Measurements from ENCODE around the gene RBM4. TPM values are rescaled to one million over a fixed set of nuclear protein-coding genes. Genes with fewer than 3 reads are reported as not detected.
A peak's percentile ranks its signal among the peaks of the same experiment; 100 is the strongest.

Gene RBM4
- total RNA-seq, 4 donors from 2014 or later, result 98.2 to 114 (median 102) TPM

- WGBS, 2 donors (ENCODE audit: low coverage in 1 of 2), result 0 to 4% methylated on average over 6 of the region's 38 CpGs
- no peaks in the 10 kb centered on the region for H3K36me3 ChIP-seq
- H3K27me3 ChIP-seq, result no peaks in the 10 kb centered on the region
- ATAC-seq, result peak; percentile 29
- no peaks in the 10 kb centered on the region for H3K9me3 ChIP-seq
- TF ChIP-seq CTCF (IDR thresholded peaks at IDR 0.05), result no peak
- no peak for TF ChIP-seq EP300 (IDR thresholded peaks at IDR 0.05)
- TF ChIP-seq POLR2A (IDR thresholded peaks at IDR 0.05), result no peak
- TF ChIP-seq POLR2AphosphoS5 (IDR thresholded peaks at IDR 0.05), result peak; percentile 5
- H3K4me1 ChIP-seq, result peaks cover 0 to 60% (median 21%) of the 10 kb centered on the region in 3 donors
- peak overlapping the region; percentile 88 to 98 (median 96) for H3K27ac ChIP-seq
- peak overlapping the region; percentile 71 to 90 for H3K4me3 ChIP-seq
Observed at GRCh38 chr11:66617155-66617834, 21.2 kb upstream of the RBM4 start.

GRCh38 chr11:66619080-66619554, 19.4 kb upstream of the RBM4 start:
- WGBS, 2 donors (ENCODE audit: low coverage in 1 of 2), result 20 to 32% methylated on average over 4 of the region's 4 CpGs
- Histone ChIP-seq H3K36me3 (peaks cover 0 to 9% of the 10 kb centered on the region in 2 donors), H3K4me1 (peaks cover 6 to 79% (median 35%) of the 10 kb centered on the region in 3 donors), H3K27me3 (no peaks in the 10 kb centered on the region), H3K4me3 (peak overlapping the region; percentile 71 to 90), H3K27ac (peak overlapping the region; percentile 88 to 98 (median 96)), H3K9me3 (no peaks in the 10 kb centered on the region)
- ATAC-seq, result no peak
- TF ChIP-seq CTCF (IDR thresholded peaks at IDR 0.05) (no peak), POLR2AphosphoS5 (IDR thresholded peaks at IDR 0.05) (peak; percentile 89)

- TF ChIP-seq POLR2AphosphoS5 (IDR thresholded peaks at IDR 0.05) (no peak), EP300 (IDR thresholded peaks at IDR 0.05) (no peak), POLR2A (IDR thresholded peaks at IDR 0.05) (no peak), CTCF (IDR thresholded peaks at IDR 0.05) (no peak)
- H3K4me1 ChIP-seq, result peaks cover 6 to 88% (median 35%) of the 10 kb centered on the region in 3 donors
- H3K4me3 ChIP-seq, result no peak overlapping the region
- no peak for ATAC-seq
- no peaks in the 10 kb centered on the region for H3K27me3 ChIP-seq
- WGBS, 2 donors (ENCODE audit: low coverage in 1 of 2), result 80% methylated on average over 1 of the region's 16 CpGs; no CpG with 5 or more reads in 1 of the 2 donors
- H3K9me3 ChIP-seq, result no peaks in the 10 kb centered on the region
- H3K27ac ChIP-seq, result peak overlapping the region; percentile 7 to 98 (median 92)
- H3K36me3 ChIP-seq, result peaks cover 0 to 63% of the 10 kb centered on the region in 2 donors
Observed at GRCh38 chr11:66624450-66624849, 14.1 kb upstream of the RBM4 start.

- Histone ChIP-seq H3K4me1 (peaks cover 6 to 84% (median 30%) of the 10 kb centered on the region in 3 donors), H3K9me3 (no peaks in the 10 kb centered on the region), H3K36me3 (peaks cover 0 to 70% of the 10 kb centered on the region in 2 donors), H3K4me3 (no peak overlapping the region), H3K27ac (peak overlapping the region in 3 of 4 donors; percentile 90 to 98 (median 94)), H3K27me3 (no peaks in the 10 kb centered on the region)
- no peak for ATAC-seq
- WGBS, 2 donors (ENCODE audit: low coverage in 1 of 2), result 75% methylated on average over 4 of the region's 26 CpGs; no CpG with 5 or more reads in 1 of the 2 donors
- TF ChIP-seq EP300 (IDR thresholded peaks at IDR 0.05) (no peak), CTCF (IDR thresholded peaks at IDR 0.05) (no peak), POLR2A (IDR thresholded peaks at IDR 0.05) (no peak), POLR2AphosphoS5 (IDR thresholded peaks at IDR 0.05) (no peak)
Observed at GRCh38 chr11:66625041-66625751, 13.3 kb upstream of the RBM4 start.

Measured in gastroesophageal sphincter (tissue), 4 donors.